Ishikawa (cell line): Measurements from ENCODE around the gene CALM3.

ENCODE experiments used
- CEBPB ChIP-seq: IDR thresholded peaks from 2 replicates; pipeline ENCODE4 v1.6.1; 2012
- CREB1 ChIP-seq: IDR thresholded peaks from 2 replicates; pipeline ENCODE4 v1.6.1; 2012; ENCODE audit warnings: low read depth
- EGR1 ChIP-seq: IDR thresholded peaks from 2 replicates; pipeline ENCODE4 v1.6.1; 2012
- EP300 ChIP-seq: IDR thresholded peaks from 2 replicates; pipeline ENCODE4 v1.6.1; 2012; ENCODE audit warnings: borderline replicate concordance
- FOXM1 ChIP-seq: IDR thresholded peaks from 2 replicates; pipeline ENCODE4 v1.6.1; 2012; ENCODE audit warnings: low read depth, borderline replicate concordance
- NFIC ChIP-seq: IDR thresholded peaks from 2 replicates; pipeline ENCODE4 v1.6.1; 2012
- RAD21 ChIP-seq: IDR thresholded peaks from 2 replicates; pipeline ENCODE4 v1.6.1; 2012; ENCODE audit warnings: low read depth
- TAF1 ChIP-seq: IDR thresholded peaks from 2 replicates; pipeline ENCODE4 v1.6.1; 2012; ENCODE audit warnings: low read depth, mild to moderate bottlenecking
- TCF12 ChIP-seq: IDR thresholded peaks from 2 replicates; pipeline ENCODE4 v1.6.1; 2012; ENCODE audit warnings: low read depth
- YY1 ChIP-seq: IDR thresholded peaks from 2 replicates; pipeline ENCODE4 v1.6.1; 2012; ENCODE audit warnings: low read depth
- TF ChIP-seq, protein P1 (sequence below): IDR thresholded peaks from 2 replicates; pipeline ENCODE4 v1.6.1; 2012; ENCODE audit warnings: low read depth, mild to moderate bottlenecking
- TF ChIP-seq, protein P2 (sequence below): IDR thresholded peaks from 2 replicates; pipeline ENCODE4 v1.6.1; 2012
- TF ChIP-seq, protein P3 (sequence below): IDR thresholded peaks from 2 replicates; pipeline ENCODE4 v1.6.1; 2012

DNA sequence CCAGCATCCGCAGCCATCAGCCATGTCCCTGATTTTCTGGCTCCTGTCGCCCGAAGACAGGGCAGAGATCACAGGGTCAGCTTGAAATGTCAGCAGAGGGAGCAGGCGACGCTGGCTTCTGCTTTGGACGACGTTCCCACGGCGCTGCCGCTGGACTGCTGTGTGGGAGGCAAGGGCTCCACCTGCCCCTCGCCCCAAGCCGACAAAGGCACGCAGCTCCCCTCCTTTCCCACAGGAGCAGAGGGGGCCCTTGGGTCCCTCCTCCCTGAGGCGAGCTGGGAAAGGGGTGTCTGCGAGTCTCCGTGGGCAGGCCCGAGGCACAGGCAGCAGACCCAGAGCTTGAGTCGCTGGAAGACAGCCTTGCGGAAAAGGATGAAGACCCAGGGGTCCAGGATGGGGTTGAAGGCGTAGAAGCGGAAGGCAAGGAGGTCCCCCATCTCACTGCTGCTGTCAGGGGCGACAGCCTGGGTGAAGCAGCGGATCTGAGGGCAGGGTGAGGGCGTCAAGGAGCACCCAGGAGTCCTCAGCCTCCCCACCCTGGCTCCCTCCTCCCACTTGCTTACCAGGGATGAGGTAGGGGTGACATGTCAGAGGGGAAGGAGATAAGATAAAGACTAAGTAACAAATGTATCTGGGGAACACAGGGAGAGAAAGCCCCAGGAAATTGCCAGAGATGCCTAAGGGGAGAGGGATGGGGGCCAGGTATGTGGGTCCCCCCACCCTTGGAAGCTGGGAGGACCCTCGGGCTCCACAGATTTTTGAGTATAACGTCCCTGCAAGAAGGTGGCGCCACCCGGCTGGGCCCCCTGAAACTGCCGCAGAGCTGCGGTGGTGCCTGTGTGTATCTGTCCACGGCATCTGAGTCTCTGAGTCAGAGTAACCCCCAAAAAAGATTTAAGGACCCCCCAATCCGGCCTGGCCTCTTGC is 20.3 kb downstream of the CALM3 start:
- no peak for TF ChIP-seq FOXM1
- TF ChIP-seq CEBPB = no peak
- TF ChIP-seq, protein P1, sequence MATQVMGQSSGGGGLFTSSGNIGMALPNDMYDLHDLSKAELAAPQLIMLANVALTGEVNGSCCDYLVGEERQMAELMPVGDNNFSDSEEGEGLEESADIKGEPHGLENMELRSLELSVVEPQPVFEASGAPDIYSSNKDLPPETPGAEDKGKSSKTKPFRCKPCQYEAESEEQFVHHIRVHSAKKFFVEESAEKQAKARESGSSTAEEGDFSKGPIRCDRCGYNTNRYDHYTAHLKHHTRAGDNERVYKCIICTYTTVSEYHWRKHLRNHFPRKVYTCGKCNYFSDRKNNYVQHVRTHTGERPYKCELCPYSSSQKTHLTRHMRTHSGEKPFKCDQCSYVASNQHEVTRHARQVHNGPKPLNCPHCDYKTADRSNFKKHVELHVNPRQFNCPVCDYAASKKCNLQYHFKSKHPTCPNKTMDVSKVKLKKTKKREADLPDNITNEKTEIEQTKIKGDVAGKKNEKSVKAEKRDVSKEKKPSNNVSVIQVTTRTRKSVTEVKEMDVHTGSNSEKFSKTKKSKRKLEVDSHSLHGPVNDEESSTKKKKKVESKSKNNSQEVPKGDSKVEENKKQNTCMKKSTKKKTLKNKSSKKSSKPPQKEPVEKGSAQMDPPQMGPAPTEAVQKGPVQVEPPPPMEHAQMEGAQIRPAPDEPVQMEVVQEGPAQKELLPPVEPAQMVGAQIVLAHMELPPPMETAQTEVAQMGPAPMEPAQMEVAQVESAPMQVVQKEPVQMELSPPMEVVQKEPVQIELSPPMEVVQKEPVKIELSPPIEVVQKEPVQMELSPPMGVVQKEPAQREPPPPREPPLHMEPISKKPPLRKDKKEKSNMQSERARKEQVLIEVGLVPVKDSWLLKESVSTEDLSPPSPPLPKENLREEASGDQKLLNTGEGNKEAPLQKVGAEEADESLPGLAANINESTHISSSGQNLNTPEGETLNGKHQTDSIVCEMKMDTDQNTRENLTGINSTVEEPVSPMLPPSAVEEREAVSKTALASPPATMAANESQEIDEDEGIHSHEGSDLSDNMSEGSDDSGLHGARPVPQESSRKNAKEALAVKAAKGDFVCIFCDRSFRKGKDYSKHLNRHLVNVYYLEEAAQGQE = no peak
- no peak for TF ChIP-seq TAF1
- TF ChIP-seq, protein P2, sequence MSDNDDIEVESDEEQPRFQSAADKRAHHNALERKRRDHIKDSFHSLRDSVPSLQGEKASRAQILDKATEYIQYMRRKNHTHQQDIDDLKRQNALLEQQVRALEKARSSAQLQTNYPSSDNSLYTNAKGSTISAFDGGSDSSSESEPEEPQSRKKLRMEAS = no peak
- no peak for TF ChIP-seq EP300
- TF ChIP-seq NFIC = no peak
- no peak for TF ChIP-seq TCF12
- no peak for TF ChIP-seq YY1
- TF ChIP-seq CREB1 = no peak
- TF ChIP-seq EGR1 = no peak
- TF ChIP-seq RAD21 = no peak
- TF ChIP-seq, protein P3, sequence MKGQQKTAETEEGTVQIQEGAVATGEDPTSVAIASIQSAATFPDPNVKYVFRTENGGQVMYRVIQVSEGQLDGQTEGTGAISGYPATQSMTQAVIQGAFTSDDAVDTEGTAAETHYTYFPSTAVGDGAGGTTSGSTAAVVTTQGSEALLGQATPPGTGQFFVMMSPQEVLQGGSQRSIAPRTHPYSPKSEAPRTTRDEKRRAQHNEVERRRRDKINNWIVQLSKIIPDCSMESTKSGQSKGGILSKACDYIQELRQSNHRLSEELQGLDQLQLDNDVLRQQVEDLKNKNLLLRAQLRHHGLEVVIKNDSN = no peak
